Liver (tissue), 9 donors: Measurements from ENCODE around the gene UBE2E2. TPM values are rescaled to one million over a fixed set of nuclear protein-coding genes. Genes with fewer than 3 reads are reported as not detected.

ENCODE experiments used
- DNase-seq: peaks from one replicate; pipeline ENCODE4 v3.0.0-alpha.2; 2017; ENCODE audit warnings: low spot score
- H3K27ac ChIP-seq, 2 donors: one replicate each; pipeline ENCODE4 v1.7.0; 2013; ENCODE audit warnings: inconsistent platforms in 2 of 2, low read length in 2 of 2, control low read depth in 1 of 2, low read depth in 1 of 2, mild to moderate bottlenecking in 1 of 2
- H3K27me3 ChIP-seq, 4 donors: one replicate each; pipeline versions ENCODE4 v1.6.1 to v1.7.0; 2013; ENCODE audit warnings: low read length in 3 of 4, inconsistent platforms in 1 of 4, mild to moderate bottlenecking in 1 of 4, moderate library complexity in 1 of 4; ENCODE audit not compliant: control insufficient read depth in 4 of 4, insufficient read depth in 4 of 4
- H3K36me3 ChIP-seq, 4 donors: one replicate each; pipeline versions ENCODE4 v1.6.1 to v1.7.0; 2013; ENCODE audit warnings: low read length in 3 of 4, mild to moderate bottlenecking in 3 of 4, low read depth in 1 of 4, moderate library complexity in 1 of 4; ENCODE audit not compliant: control insufficient read depth in 4 of 4, insufficient read depth in 3 of 4
- H3K4me1 ChIP-seq, 4 donors: one replicate each; pipeline versions ENCODE4 v1.6.1 to v1.7.0; 2013; ENCODE audit warnings: low read length in 3 of 4, mild to moderate bottlenecking in 3 of 4, moderate library complexity in 1 of 4; ENCODE audit not compliant: control insufficient read depth in 4 of 4, insufficient read depth in 4 of 4
- H3K4me3 ChIP-seq, 3 donors: one replicate each; pipeline versions ENCODE4 v1.6.1 to v1.7.0; 2013; ENCODE audit warnings: low read length in 3 of 3, control low read depth in 1 of 3, low read depth in 1 of 3, mild to moderate bottlenecking in 1 of 3
- H3K9ac ChIP-seq, 2 donors: one replicate each; pipeline ENCODE4 v1.7.0; 2013; ENCODE audit warnings: low read length in 2 of 2, mild to moderate bottlenecking in 2 of 2, moderate library complexity in 2 of 2, control low read depth in 1 of 2, low read depth in 1 of 2
- H3K9me3 ChIP-seq, 4 donors: one replicate each; pipeline versions ENCODE4 v1.6.1 to v1.7.0; 2013; ENCODE audit warnings: low read length in 3 of 4; ENCODE audit not compliant: control insufficient read depth in 4 of 4
- ATF3 ChIP-seq: IDR thresholded peaks from 2 replicates; pipeline ENCODE4 v1.6.1; 2016; ENCODE audit warnings: antibody characterized with exemption
- EGR1 ChIP-seq, 2 donors: IDR thresholded peaks; 2 replicates each; pipeline ENCODE4 v1.6.1; 2016 to 2018; ENCODE audit warnings: antibody characterized with exemption in 2 of 2, low read depth in 2 of 2
- FOXA1 ChIP-seq: IDR thresholded peaks from 2 replicates; pipeline ENCODE4 v1.6.1; 2016; ENCODE audit warnings: antibody characterized with exemption
- FOXA2 ChIP-seq: IDR thresholded peaks from 2 replicates; pipeline ENCODE4 v1.6.1; 2016; ENCODE audit warnings: antibody characterized with exemption
- GABPA ChIP-seq, 2 donors: IDR thresholded peaks in 1 of 2; conservative IDR thresholded peaks in 1 of 2; 2 replicates each; pipeline ENCODE4 v1.6.1; 2016; ENCODE audit warnings: antibody characterized with exemption in 2 of 2, mild to moderate bottlenecking in 1 of 2, moderate library complexity in 1 of 2
- HNF4A ChIP-seq, 2 donors: conservative IDR thresholded peaks; 2 replicates each; pipeline ENCODE4 v1.6.1; 2016; ENCODE audit warnings: antibody characterized with exemption in 2 of 2, mild to moderate bottlenecking in 2 of 2
- HNF4G ChIP-seq: IDR thresholded peaks from 2 replicates; pipeline ENCODE4 v1.6.1; 2016; ENCODE audit warnings: antibody characterized with exemption
- JUND ChIP-seq, 2 donors: IDR thresholded peaks; 2 replicates each; pipeline ENCODE4 v1.6.1; 2016; ENCODE audit warnings: antibody characterized with exemption in 2 of 2
- MAX ChIP-seq: IDR thresholded peaks from 2 replicates; pipeline ENCODE4 v1.6.1; 2016; ENCODE audit warnings: antibody characterized with exemption
- NR2F2 ChIP-seq: IDR thresholded peaks from 2 replicates; pipeline ENCODE4 v1.6.1; 2016; ENCODE audit warnings: antibody characterized with exemption
- RAD21 ChIP-seq, 2 donors: IDR thresholded peaks; 2 replicates each; pipeline ENCODE4 v1.6.1; 2016; ENCODE audit warnings: antibody characterized with exemption in 2 of 2, mild to moderate bottlenecking in 2 of 2
- REST ChIP-seq: IDR thresholded peaks from 2 replicates; pipeline ENCODE4 v1.6.1; 2016; ENCODE audit warnings: antibody characterized with exemption, mild to moderate bottlenecking
- RXRA ChIP-seq, 2 donors: IDR thresholded peaks; 2 replicates each; pipeline ENCODE4 v1.6.1; 2017 to 2018; ENCODE audit warnings: antibody characterized with exemption in 2 of 2, mild to moderate bottlenecking in 1 of 2
- SP1 ChIP-seq: IDR thresholded peaks from 2 replicates; pipeline ENCODE4 v1.6.1; 2018; ENCODE audit warnings: antibody characterized with exemption, mild to moderate bottlenecking
- TAF1 ChIP-seq: conservative IDR thresholded peaks from 2 replicates; pipeline ENCODE4 v1.6.1; 2016; ENCODE audit warnings: antibody characterized with exemption, mild to moderate bottlenecking
- YY1 ChIP-seq: IDR thresholded peaks from 2 replicates; pipeline ENCODE4 v1.6.1; 2016; ENCODE audit warnings: antibody characterized with exemption, mild to moderate bottlenecking
- WGBS: extraction: QIAGEN DNeasy Blood & Tissue Kit; methylation state at CpG from one replicate; pipeline ENCODE4 v1.1.7; 2013; 5-methylcytosine and 5-hydroxymethylcytosine counted together
- polyA plus RNA-seq, 2 donors: library from polyadenylated mRNA; stranded (reverse) in 1 of 2; unstranded in 1 of 2; fragments of 200-250 nt in 1 of 2; fragments of >200 nt in 1 of 2; fragmentation: Nextera tagmentation in 1 of 2; extraction: Ambion mirVana in 1 of 2; gene quantifications; one replicate each; pipeline versions ENCODE4 v1.2.1 to v1.2.3, GENCODE V29; 2013 to 2015
- total RNA-seq, 2 donors: library from RNA; depleted of rRNA; stranded (reverse); fragments of >200 nt; gene quantifications; one replicate each; pipeline ENCODE4 v1.2.3, GENCODE V29; 2014
- TF ChIP-seq, protein P1 (sequence below): IDR thresholded peaks from 2 replicates; pipeline ENCODE4 v1.6.1; 2016; ENCODE audit warnings: antibody characterized with exemption
- TF ChIP-seq, protein P2 (sequence below): fragments of 150-350 bp; IDR thresholded peaks from 2 replicates; pipeline ENCODE4 v1.5.1; 2017; ENCODE audit warnings: improper control_type of control experiment, low read depth, low read length; ENCODE audit not compliant: missing input control
- donor health status: healthy.
- donor health status: healthy.
- donor health status: healthy.
- donor health status: healthy.
- donor health status: healthy.

Gene UBE2E2
- total and polyA plus RNA-seq, 4 donors: 9.0 to 27.8 (median 16.8) TPM

GRCh38 chr3:23448998-23449537, 245.9 kb downstream of the UBE2E2 start:
- Histone ChIP-seq H3K9ac (no peak overlapping the region), H3K9me3 (no peaks in the 10 kb centered on the region), H3K4me1 (no peaks in the 10 kb centered on the region), H3K36me3 (no peaks in the 10 kb centered on the region), H3K27me3 (no peaks in the 10 kb centered on the region), H3K4me3 (no peak overlapping the region), H3K27ac (no peak overlapping the region)
- no peak for TF ChIP-seq FOXA2
- TF ChIP-seq YY1: no peak
- no peak for TF ChIP-seq JUND (IDR thresholded peaks at IDR 0.05)
- no peak for TF ChIP-seq MAX
- no peak for TF ChIP-seq EGR1 (IDR thresholded peaks at IDR 0.05; ENCODE audit: low read depth in 2 of 2)
- TF ChIP-seq REST: no peak
- no peak for TF ChIP-seq RXRA (IDR thresholded peaks at IDR 0.05)
- TF ChIP-seq HNF4A (conservative IDR thresholded peaks at IDR 0.05): no peak
- no peak for TF ChIP-seq NR2F2
- TF ChIP-seq HNF4G: no peak
- TF ChIP-seq GABPA (IDR thresholded peaks at IDR 0.05 in 1 of 2, conservative IDR thresholded peaks at IDR 0.05 in 1 of 2): no peak
- no peak for TF ChIP-seq RAD21 (IDR thresholded peaks at IDR 0.05)
- no peak for TF ChIP-seq TAF1
- TF ChIP-seq, protein P1, sequence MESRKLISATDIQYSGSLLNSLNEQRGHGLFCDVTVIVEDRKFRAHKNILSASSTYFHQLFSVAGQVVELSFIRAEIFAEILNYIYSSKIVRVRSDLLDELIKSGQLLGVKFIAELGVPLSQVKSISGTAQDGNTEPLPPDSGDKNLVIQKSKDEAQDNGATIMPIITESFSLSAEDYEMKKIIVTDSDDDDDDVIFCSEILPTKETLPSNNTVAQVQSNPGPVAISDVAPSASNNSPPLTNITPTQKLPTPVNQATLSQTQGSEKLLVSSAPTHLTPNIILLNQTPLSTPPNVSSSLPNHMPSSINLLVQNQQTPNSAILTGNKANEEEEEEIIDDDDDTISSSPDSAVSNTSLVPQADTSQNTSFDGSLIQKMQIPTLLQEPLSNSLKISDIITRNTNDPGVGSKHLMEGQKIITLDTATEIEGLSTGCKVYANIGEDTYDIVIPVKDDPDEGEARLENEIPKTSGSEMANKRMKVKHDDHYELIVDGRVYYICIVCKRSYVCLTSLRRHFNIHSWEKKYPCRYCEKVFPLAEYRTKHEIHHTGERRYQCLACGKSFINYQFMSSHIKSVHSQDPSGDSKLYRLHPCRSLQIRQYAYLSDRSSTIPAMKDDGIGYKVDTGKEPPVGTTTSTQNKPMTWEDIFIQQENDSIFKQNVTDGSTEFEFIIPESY: no peak
- TF ChIP-seq, protein P2, sequence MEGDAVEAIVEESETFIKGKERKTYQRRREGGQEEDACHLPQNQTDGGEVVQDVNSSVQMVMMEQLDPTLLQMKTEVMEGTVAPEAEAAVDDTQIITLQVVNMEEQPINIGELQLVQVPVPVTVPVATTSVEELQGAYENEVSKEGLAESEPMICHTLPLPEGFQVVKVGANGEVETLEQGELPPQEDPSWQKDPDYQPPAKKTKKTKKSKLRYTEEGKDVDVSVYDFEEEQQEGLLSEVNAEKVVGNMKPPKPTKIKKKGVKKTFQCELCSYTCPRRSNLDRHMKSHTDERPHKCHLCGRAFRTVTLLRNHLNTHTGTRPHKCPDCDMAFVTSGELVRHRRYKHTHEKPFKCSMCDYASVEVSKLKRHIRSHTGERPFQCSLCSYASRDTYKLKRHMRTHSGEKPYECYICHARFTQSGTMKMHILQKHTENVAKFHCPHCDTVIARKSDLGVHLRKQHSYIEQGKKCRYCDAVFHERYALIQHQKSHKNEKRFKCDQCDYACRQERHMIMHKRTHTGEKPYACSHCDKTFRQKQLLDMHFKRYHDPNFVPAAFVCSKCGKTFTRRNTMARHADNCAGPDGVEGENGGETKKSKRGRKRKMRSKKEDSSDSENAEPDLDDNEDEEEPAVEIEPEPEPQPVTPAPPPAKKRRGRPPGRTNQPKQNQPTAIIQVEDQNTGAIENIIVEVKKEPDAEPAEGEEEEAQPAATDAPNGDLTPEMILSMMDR: no peak
- TF ChIP-seq ATF3: no peak
- TF ChIP-seq SP1: no peak
- no peak for TF ChIP-seq FOXA1
- WGBS: 92% methylated on average over 2 of the region's 2 CpGs
- DNase-seq: no peak
